Stomach (tissue), 4 donors: ENCODE measurements around the gene ABI3BP.

Source experiments
- EP300 ChIP-seq: sonication (generic); formaldehyde crosslinking; IDR thresholded peaks from one replicate; pipeline ENCODE4 v1.6.1; 2017; ENCODE audit warnings: antibody characterized with exemption
- POLR2A ChIP-seq, 4 donors: fragments of 450-650 bp; IDR thresholded peaks; one replicate each; pipeline ENCODE4 v1.6.1; 2016; ENCODE audit warnings: antibody characterized with exemption in 4 of 4, control low read depth in 2 of 4, mild to moderate bottlenecking in 1 of 4, moderate library complexity in 1 of 4
- POLR2AphosphoS5 ChIP-seq, 3 donors: sonication (generic); formaldehyde crosslinking; IDR thresholded peaks; one replicate each; pipeline ENCODE4 v1.6.1; 2016; ENCODE audit warnings: antibody characterized with exemption in 3 of 3
- TF ChIP-seq, protein P1 (sequence below), 7 experiments: fragments of 450-650 bp in 4 of 7; fragments of 200-600 bp in 3 of 7; sonication (generic) in 3 of 7; IDR thresholded peaks; one replicate each; pipeline ENCODE4 v1.5.1; 2016 to 2019; ENCODE audit warnings: antibody characterized with exemption in 7 of 7, control low read depth in 2 of 7, mild to moderate bottlenecking in 1 of 7

DNA sequence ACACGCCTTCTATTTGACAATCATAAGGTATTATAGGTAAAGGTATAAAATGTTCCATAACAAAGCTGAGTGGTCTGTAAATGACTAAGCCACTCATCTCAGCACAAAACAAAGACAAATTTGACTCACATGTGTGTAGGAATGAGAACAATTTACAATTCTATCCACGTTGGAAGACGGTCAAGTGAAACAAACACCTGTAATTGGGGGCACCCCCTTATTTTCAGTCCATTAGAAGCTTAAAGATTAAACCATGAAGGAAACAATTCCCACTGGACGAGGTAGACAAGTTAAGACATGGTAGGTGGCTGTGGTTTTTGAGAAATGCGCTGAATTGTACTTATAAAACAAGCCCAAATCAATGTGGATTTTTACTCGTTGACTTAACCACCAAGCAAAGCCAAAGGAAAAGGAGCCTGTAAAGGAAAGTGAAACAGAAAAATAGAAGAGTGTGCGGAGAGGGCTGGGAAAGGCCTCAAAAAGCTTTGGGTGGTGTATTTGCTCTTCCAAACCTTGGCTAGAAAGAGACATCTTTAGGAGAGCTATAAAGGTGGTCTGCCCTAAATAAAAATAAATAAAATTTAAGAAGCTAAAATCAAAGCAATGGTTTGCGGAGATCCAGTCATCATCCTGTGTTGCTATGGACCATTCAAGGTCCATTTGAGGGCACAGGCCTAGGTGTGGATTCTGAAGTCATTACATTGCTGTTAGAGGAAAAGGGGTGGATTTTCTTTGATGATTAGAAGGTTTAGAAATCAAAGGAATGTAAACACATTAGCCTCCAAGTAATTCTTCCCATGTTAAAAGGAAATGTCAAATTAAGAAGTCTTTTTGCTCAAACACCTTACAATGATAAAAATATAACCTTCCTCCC, 148.9 kb downstream of the ABI3BP start:
- TF ChIP-seq, protein P1, sequence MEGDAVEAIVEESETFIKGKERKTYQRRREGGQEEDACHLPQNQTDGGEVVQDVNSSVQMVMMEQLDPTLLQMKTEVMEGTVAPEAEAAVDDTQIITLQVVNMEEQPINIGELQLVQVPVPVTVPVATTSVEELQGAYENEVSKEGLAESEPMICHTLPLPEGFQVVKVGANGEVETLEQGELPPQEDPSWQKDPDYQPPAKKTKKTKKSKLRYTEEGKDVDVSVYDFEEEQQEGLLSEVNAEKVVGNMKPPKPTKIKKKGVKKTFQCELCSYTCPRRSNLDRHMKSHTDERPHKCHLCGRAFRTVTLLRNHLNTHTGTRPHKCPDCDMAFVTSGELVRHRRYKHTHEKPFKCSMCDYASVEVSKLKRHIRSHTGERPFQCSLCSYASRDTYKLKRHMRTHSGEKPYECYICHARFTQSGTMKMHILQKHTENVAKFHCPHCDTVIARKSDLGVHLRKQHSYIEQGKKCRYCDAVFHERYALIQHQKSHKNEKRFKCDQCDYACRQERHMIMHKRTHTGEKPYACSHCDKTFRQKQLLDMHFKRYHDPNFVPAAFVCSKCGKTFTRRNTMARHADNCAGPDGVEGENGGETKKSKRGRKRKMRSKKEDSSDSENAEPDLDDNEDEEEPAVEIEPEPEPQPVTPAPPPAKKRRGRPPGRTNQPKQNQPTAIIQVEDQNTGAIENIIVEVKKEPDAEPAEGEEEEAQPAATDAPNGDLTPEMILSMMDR (IDR thresholded peaks at IDR 0.05) = no peak
- TF ChIP-seq POLR2AphosphoS5 (IDR thresholded peaks at IDR 0.05) (no peak), POLR2A (IDR thresholded peaks at IDR 0.05) (no peak), EP300 (no peak)
